NCI-H1105 treated with DMSO at 0.1 percent for 48 hours (cell line): ENCODE results near the gene EXOC3L4.

Experiments
- DNase-seq: peaks from one replicate; lab custom pipeline; 2025; lab: John Stamatoyannopoulos, UW

Gene EXOC3L4

GRCh38 chr14:103133210-103134140 is 39.0 kb downstream of the EXOC3L4 start:
- DNase-seq = no peak

GRCh38 chr14:103134405-103134804 is 39.9 kb downstream of the EXOC3L4 start:
- no peak for DNase-seq

GRCh38 chr14:103134919-103135318 is 40.4 kb downstream of the EXOC3L4 start:
- no peak for DNase-seq

- no peak for DNase-seq
These were observed 41.1 kb downstream of the EXOC3L4 start for GRCh38 chr14:103135333-103136260.

GRCh38 chr14:103136388-103137271 is 42.1 kb downstream of the EXOC3L4 start:
- no peak for DNase-seq

GRCh38 chr14:103137689-103138300 is 43.3 kb downstream of the EXOC3L4 start:
- no peak for DNase-seq

- DNase-seq = no peak
These were observed 44.0 kb downstream of the EXOC3L4 start for GRCh38 chr14:103138301-103139131.

GRCh38 chr14:103139132-103140025 is 44.9 kb downstream of the EXOC3L4 start:
- DNase-seq = no peak

GRCh38 chr14:103140316-103141109 is 46.0 kb downstream of the EXOC3L4 start:
- DNase-seq = peak; percentile 88

- DNase-seq = peak; percentile 77
These were observed 46.7 kb downstream of the EXOC3L4 start for GRCh38 chr14:103141117-103141796.

GRCh38 chr14:103142026-103142425 is 47.5 kb downstream of the EXOC3L4 start:
- no peak for DNase-seq

- DNase-seq = no peak
These were observed 48.3 kb downstream of the EXOC3L4 start for GRCh38 chr14:103142721-103143302.

- DNase-seq = no peak
These were observed 49.0 kb downstream of the EXOC3L4 start for GRCh38 chr14:103143506-103143905.

- DNase-seq = no peak
These were observed 49.6 kb downstream of the EXOC3L4 start for GRCh38 chr14:103144085-103144484.

- DNase-seq = no peak
These were observed 51.7 kb downstream of the EXOC3L4 start for GRCh38 chr14:103146141-103146709.

GRCh38 chr14:103149351-103150237 is 55.1 kb downstream of the EXOC3L4 start:
- DNase-seq = no peak
